K562 (cell line): ENCODE measurements around the gene GRAMD2B. TPM values are rescaled to one million over a fixed set of nuclear protein-coding genes. Genes with fewer than 3 reads are reported as not detected.

Source experiments
- CCNT2 ChIP-seq: IDR thresholded peaks from 2 replicates; pipeline ENCODE4 v1.6.1; 2011; ENCODE audit warnings: borderline replicate concordance, low read depth, mild to moderate bottlenecking, moderate library complexity, mixed read lengths, low read length; ENCODE audit not compliant: insufficient read length; ENCODE audit errors: extremely low read depth
- CSDE1 ChIP-seq, 2 experiments: fragments of 450-650 bp; IDR thresholded peaks; 2 replicates each; pipeline ENCODE4 v1.6.1; 2016; ENCODE audit warnings: mild to moderate bottlenecking in 1 of 2
- EP300 ChIP-seq: IDR thresholded peaks from 2 replicates; pipeline ENCODE4 v1.6.1; 2012; ENCODE audit warnings: low read length, improper control_type of control experiment
- ERF ChIP-seq: fragments of 450-650 bp; formaldehyde crosslinking; IDR thresholded peaks from 2 replicates; pipeline ENCODE4 v1.4.0; 2020; ENCODE audit warnings: mild to moderate bottlenecking, mixed read lengths
- ESRRA ChIP-seq: fragments of 450-650 bp; IDR thresholded peaks from 2 replicates; pipeline ENCODE4 v1.6.1; 2014; ENCODE audit warnings: low read depth, mild to moderate bottlenecking, moderate library complexity, borderline replicate concordance
- ETV5 ChIP-seq: sonication (generic); formaldehyde crosslinking; IDR thresholded peaks from 2 replicates; pipeline ENCODE4 v1.4.0; 2020; ENCODE audit warnings: low read depth, mild to moderate bottlenecking, missing genetic modification reagents
- FOXA1 ChIP-seq: fragments of 450-650 bp; IDR thresholded peaks from 2 replicates; pipeline ENCODE4 v1.6.1; 2016; ENCODE audit warnings: mild to moderate bottlenecking, borderline replicate concordance
- NBN ChIP-seq: fragments of 450-650 bp; IDR thresholded peaks from 2 replicates; pipeline ENCODE4 v1.6.1; 2016; ENCODE audit warnings: low read depth, mild to moderate bottlenecking
- RHOXF2B ChIP-seq: fragments of 250-450 bp; sonication (Bioruptor Pico); conservative IDR thresholded peaks from 2 replicates; pipeline ENCODE4 v1.5.1; 2021
- SP1 ChIP-seq: sonication (generic); formaldehyde crosslinking; IDR thresholded peaks from 2 replicates; pipeline ENCODE4 v1.8.1; 2022; ENCODE audit warnings: mild to moderate bottlenecking, missing genetic modification reagents
- ZC3H8 ChIP-seq: fragments of 450-650 bp; IDR thresholded peaks from 2 replicates; pipeline ENCODE4 v1.6.1; 2017
- ZKSCAN3 ChIP-seq: fragments of 250-450 bp; sonication (Bioruptor Pico); IDR thresholded peaks from 2 replicates; pipeline ENCODE4 v1.4.0; 2020
- ZNF140 ChIP-seq: fragments of 250-450 bp; sonication (Bioruptor Pico); IDR thresholded peaks from 2 replicates; pipeline ENCODE4 v1.8.0; 2021; ENCODE audit warnings: moderate library complexity, mild to moderate bottlenecking, inconsistent platforms
- ZNF184 ChIP-seq: sonication (generic); formaldehyde crosslinking; IDR thresholded peaks from 2 replicates; pipeline ENCODE4 v1.5.0; 2020; ENCODE audit warnings: missing genetic modification reagents
- polyA plus RNA-seq, 8 experiments: library from polyadenylated mRNA; depleted of rRNA in 4 of 8; stranded (reverse) in 5 of 8; unstranded in 3 of 8; fragments of >200 nt; fragmentation: Nextera tagmentation in 2 of 8; fragmentation: Illumina TruSeq in 1 of 8; extraction: Ambion mirVana in 2 of 8; extraction: Trizol in 1 of 8; gene quantifications; 2 replicates each; pipeline versions ENCODE4 v1.2.1 to v1.2.3, GENCODE V29; 2011 to 2014; ENCODE audit warnings: inconsistent platforms in 1 of 8, missing spikeins in 1 of 8
- total RNA-seq, 7 experiments: library from RNA; depleted of rRNA in 6 of 7; stranded (reverse); fragments of >200 nt in 6 of 7; fragmentation: Illumina TruSeq in 2 of 7; extraction: Trizol in 2 of 7; gene quantifications; 2 replicates each; pipeline versions ENCODE4 v1.2.1 to v1.2.3, GENCODE V29; 2011 to 2021; ENCODE audit warnings: low replicate concordance in 1 of 7
- TF ChIP-seq, protein P1 (sequence below): sonication (generic); formaldehyde crosslinking; IDR thresholded peaks from 2 replicates; pipeline ENCODE4 v1.8.0; 2023; ENCODE audit warnings: mild to moderate bottlenecking, missing genetic modification reagents
- TF ChIP-seq, protein P2 (sequence below): fragments of 250-450 bp; sonication (Bioruptor Pico); IDR thresholded peaks from 2 replicates; pipeline ENCODE4 v1.8.0; 2021; ENCODE audit warnings: moderate library complexity, mild to moderate bottlenecking, inconsistent platforms
- TF ChIP-seq, protein P3 (sequence below), 2 experiments: IDR thresholded peaks; 2 replicates each; pipeline ENCODE4 v1.6.1; 2011; ENCODE audit warnings: borderline replicate concordance in 1 of 2, control low read depth in 1 of 2, low read depth in 1 of 2, low read length in 1 of 2, mild to moderate bottlenecking in 1 of 2, mixed read lengths in 1 of 2, moderate library complexity in 1 of 2; ENCODE audit not compliant: insufficient read depth in 1 of 2, insufficient read length in 1 of 2, poor library complexity in 1 of 2, severe bottlenecking in 1 of 2; ENCODE audit errors: extremely low read depth in 1 of 2
- TF ChIP-seq, protein P4 (sequence below): sonication (generic); formaldehyde crosslinking; IDR thresholded peaks from 2 replicates; pipeline ENCODE4 v1.8.1; 2023; ENCODE audit warnings: mild to moderate bottlenecking, missing genetic modification reagents
- TF ChIP-seq, protein P5 (sequence below): fragments of 200-400 bp; formaldehyde crosslinking; IDR thresholded peaks from 2 replicates; pipeline ENCODE4 v1.6.1; 2017; ENCODE audit warnings: mild to moderate bottlenecking, low read depth, low read length, moderate library complexity

The GRAMD2B gene
- total and polyA plus RNA-seq, 9 of the 15 experiments (the other 6 are each of a cell fraction or from before 2014, with no cell fraction given) = 0.32 to 4.2 (median 1.4) TPM

DNA sequence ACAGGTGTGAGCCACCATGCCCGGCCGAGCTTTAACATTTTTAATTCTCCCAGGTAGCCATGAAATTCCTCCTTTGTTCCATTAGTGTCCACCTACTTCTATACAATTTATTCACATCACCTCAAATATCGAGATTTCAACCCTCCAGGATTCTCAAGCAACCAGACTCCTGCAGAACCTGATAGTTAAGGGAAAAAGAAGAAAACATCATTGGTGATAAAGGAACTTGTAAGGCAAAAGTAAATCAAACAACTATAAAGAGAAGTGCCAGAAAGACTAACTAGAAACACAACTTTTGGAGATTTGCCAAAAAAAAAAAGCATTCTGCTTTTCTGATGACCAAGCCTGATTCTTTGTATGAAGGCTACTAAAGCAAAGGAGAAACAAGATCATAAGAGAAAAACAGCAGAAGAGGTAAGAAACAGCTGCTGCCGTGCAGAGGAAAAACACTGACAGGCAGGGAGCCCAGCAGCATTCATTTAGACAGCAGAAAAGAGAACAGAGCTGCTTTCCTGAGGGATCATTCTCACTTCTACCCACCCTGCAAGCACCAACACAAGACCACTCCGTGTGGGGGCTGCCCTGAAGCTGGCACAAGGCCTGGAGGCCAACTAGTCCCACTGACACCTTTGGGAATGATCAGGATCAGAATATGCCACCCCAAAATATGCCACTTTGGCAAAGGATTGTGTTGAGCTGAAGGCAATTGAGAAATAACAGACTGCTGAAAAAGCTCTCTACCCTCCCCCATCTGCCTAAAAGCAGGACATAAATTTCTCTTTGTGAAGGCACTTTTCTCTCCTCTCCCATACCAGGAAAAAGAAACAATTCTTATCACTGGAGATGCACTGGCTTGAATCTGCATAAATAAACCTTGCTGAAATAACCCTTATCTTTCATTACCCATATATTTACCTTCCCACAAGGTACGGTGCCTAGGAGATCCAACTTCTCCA lies 96.7 kb downstream of the GRAMD2B start (continued):
- TF ChIP-seq, protein P1, sequence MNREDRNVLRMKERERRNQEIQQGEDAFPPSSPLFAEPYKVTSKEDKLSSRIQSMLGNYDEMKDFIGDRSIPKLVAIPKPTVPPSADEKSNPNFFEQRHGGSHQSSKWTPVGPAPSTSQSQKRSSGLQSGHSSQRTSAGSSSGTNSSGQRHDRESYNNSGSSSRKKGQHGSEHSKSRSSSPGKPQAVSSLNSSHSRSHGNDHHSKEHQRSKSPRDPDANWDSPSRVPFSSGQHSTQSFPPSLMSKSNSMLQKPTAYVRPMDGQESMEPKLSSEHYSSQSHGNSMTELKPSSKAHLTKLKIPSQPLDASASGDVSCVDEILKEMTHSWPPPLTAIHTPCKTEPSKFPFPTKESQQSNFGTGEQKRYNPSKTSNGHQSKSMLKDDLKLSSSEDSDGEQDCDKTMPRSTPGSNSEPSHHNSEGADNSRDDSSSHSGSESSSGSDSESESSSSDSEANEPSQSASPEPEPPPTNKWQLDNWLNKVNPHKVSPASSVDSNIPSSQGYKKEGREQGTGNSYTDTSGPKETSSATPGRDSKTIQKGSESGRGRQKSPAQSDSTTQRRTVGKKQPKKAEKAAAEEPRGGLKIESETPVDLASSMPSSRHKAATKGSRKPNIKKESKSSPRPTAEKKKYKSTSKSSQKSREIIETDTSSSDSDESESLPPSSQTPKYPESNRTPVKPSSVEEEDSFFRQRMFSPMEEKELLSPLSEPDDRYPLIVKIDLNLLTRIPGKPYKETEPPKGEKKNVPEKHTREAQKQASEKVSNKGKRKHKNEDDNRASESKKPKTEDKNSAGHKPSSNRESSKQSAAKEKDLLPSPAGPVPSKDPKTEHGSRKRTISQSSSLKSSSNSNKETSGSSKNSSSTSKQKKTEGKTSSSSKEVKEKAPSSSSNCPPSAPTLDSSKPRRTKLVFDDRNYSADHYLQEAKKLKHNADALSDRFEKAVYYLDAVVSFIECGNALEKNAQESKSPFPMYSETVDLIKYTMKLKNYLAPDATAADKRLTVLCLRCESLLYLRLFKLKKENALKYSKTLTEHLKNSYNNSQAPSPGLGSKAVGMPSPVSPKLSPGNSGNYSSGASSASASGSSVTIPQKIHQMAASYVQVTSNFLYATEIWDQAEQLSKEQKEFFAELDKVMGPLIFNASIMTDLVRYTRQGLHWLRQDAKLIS (CRISPR knock-in tag) = 0 out of 2 replicates have a peak, but pooled peaks have one; percentile 41
- TF ChIP-seq, protein P2, sequence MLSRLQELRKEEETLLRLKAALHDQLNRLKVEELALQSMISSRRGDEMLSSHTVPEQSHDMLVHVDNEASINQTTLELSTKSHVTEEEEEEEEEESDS (CRISPR knock-in tag) = no peak
- TF ChIP-seq SP1 (no peak), ZKSCAN3 (CRISPR knock-in tag) (no peak), NBN (0 out of 2 replicates have a peak, but pooled peaks have one; percentile 19), ESRRA (no peak), ZC3H8 (no peak), RHOXF2B (CRISPR knock-in tag) (no peak), FOXA1 (no peak), ERF (no peak), EP300 (peak; percentile 83), ZNF140 (CRISPR knock-in tag) (no peak), ZNF184 (CRISPR knock-in tag) (no peak), CSDE1 (IDR thresholded peaks at IDR 0.05) (0 out of 4 replicates have a peak, but pooled peaks of 1 of the 2 experiments have one; percentile 20), CCNT2 (peak; percentile 32), ETV5 (CRISPR knock-in tag) (no peak)
- TF ChIP-seq, protein P3, sequence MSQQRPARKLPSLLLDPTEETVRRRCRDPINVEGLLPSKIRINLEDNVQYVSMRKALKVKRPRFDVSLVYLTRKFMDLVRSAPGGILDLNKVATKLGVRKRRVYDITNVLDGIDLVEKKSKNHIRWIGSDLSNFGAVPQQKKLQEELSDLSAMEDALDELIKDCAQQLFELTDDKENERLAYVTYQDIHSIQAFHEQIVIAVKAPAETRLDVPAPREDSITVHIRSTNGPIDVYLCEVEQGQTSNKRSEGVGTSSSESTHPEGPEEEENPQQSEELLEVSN (IDR thresholded peaks at IDR 0.05; ENCODE audit: borderline replicate concordance in 1 of 2, extremely low read depth in 1 of 2, insufficient read depth in 1 of 2, insufficient read length in 1 of 2, low read depth in 1 of 2, low read length in 1 of 2, poor library complexity in 1 of 2, severe bottlenecking in 1 of 2) = no peak
- TF ChIP-seq, protein P4, sequence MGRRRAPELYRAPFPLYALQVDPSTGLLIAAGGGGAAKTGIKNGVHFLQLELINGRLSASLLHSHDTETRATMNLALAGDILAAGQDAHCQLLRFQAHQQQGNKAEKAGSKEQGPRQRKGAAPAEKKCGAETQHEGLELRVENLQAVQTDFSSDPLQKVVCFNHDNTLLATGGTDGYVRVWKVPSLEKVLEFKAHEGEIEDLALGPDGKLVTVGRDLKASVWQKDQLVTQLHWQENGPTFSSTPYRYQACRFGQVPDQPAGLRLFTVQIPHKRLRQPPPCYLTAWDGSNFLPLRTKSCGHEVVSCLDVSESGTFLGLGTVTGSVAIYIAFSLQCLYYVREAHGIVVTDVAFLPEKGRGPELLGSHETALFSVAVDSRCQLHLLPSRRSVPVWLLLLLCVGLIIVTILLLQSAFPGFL (CRISPR knock-in tag) = no peak
- TF ChIP-seq, protein P5, sequence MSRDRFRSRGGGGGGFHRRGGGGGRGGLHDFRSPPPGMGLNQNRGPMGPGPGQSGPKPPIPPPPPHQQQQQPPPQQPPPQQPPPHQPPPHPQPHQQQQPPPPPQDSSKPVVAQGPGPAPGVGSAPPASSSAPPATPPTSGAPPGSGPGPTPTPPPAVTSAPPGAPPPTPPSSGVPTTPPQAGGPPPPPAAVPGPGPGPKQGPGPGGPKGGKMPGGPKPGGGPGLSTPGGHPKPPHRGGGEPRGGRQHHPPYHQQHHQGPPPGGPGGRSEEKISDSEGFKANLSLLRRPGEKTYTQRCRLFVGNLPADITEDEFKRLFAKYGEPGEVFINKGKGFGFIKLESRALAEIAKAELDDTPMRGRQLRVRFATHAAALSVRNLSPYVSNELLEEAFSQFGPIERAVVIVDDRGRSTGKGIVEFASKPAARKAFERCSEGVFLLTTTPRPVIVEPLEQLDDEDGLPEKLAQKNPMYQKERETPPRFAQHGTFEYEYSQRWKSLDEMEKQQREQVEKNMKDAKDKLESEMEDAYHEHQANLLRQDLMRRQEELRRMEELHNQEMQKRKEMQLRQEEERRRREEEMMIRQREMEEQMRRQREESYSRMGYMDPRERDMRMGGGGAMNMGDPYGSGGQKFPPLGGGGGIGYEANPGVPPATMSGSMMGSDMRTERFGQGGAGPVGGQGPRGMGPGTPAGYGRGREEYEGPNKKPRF = no peak
